ENCODE results near the gene TENM4.

Gene TENM4

DNA sequence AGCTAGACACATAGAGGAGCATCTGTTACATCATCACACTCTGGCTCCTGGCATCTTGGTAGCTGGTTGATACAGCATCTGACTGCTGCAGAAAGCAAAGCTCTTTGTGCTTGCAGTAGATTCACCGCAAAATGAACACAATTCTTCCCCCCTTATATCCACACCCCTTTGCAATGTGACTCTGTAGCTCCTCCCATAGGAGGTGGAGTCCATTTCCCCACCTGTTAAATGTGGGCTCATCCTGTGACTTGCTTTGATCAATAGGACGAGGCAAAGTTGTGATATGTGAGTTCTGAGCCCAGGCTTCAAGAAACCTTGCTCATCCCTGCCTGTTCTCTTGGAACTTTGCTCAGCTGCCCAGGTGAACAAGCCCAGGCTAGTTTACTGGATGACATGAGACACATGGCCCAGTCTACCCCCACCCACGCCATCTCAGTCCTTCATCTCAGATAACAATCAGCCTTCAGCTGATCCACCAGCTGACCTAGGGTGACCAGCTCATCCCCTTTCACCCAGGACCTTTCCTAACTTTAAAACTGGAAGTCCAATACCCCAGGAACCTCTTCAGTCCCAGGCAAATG is 272.2 kb downstream of the TENM4 start:
- no peak for DNase-seq

DNA sequence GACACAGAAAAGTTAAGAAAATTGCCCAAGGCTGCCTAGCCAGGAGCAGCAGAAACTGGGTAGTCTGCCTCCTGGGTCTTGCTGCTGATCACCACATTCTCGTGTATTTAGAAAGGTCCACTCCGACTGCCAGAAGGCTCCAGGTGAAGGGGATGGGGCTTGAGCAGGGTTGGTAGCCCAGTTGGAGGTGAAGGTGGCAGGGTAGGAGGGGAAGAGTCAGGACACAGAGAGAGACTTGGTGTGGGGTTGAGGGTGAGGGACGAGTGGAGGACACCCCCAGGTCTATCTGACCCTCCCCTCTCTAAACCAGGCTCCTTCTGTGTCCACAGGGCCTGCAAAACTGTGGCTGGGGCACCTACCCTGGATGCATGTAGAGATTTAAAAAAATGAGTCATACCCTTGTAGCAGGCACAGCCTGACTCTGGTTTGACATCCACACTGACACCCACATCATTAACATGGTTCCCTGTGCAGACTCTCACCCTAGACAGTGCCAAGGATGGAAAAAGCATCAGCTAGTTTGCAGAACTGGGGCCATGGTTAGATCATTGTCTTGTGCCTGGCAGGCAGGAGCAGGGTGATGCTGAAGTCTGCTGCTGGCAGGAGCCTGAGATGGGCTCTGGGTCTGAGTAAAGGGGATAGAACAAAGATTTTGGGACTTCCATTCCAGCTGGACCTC is 273.2 kb downstream of the TENM4 start:
- DNase-seq, result no peak

DNA sequence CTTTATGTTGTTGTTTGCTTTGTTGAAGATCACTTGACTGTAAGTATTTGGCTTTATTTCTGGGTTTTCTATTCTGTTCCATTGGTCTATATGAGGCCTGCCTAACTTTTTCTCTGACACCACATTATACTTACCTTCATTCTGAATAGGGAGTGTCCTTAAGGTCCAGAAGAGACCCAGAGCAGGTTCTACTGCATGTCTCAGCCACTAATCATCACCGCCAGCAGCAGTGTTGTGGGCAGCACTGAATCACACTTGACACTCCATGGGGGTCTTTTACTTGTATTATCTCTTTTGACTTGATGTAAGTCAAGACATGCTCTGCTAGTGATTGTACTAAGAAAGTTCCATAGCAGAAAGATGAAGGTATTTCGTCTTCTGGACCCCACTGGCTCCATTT is 274.9 kb downstream of the TENM4 start:
- DNase-seq, result no peak

- DNase-seq, result no peak
Measured at GRCh38 chr11:79160791-79161403, 279.9 kb downstream of the TENM4 start.

GRCh38 chr11:79159657-79160450 is 281.0 kb downstream of the TENM4 start:
- DNase-seq, result no peak

DNA sequence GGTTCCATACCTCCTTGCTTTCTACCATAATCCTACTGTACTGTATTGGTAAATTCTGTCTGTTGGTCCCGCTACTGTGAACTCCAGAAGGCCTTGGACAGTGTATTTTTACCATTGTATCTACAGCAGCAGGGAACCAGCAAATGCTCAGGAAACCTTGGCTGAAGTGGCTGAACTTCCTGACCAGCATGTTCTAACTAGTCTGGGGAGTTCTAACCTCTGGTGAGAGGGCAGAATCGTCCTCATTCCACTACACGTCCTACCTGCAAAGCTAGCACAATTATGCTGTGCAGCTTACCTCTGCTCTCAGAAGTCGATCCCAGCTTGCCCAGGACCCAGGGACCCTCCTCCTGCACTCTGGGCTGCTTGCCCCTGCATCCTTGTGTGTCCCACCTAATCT is 283.1 kb downstream of the TENM4 start:
- no peak for DNase-seq

DNA sequence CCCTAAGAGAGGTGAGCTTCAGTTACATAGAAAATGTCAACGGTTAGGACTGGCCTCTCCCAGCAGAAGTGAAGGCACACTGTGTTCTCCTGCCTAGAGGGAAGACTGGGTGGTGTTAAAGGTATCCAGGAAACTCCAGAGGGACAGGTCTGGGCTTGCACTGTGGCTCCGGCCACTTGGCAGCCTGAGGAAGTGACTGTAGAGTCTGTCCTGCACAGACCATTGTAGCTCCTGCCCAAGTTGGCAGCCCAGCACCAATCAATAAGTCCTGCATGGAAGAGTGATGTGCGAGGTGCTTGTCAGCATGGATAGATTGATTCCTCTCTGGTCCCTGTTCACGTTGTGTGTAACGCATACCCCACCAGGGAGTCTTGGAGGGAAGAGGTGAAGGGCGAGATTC is 284.8 kb downstream of the TENM4 start:
- DNase-seq, result no peak

DNA sequence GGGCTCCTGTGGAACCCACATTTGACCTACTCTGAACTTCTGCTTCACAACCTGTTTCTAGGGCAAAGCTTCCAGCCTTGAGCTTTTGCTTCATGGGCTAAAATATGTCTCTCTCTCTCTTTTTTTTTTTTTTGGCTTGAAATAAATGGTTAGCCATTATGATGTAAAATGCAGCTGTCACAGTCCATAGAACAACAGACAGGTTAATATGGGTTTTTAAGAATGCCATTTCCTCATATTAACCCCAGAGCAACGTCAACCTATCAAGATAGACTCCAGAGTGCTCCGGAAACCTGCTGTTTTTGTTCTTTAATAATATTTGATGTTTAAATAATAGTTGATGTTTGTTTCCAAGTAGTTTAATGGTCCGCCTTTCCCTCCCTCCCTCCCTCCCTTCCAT is 285.6 kb downstream of the TENM4 start:
- DNase-seq, result no peak

DNA sequence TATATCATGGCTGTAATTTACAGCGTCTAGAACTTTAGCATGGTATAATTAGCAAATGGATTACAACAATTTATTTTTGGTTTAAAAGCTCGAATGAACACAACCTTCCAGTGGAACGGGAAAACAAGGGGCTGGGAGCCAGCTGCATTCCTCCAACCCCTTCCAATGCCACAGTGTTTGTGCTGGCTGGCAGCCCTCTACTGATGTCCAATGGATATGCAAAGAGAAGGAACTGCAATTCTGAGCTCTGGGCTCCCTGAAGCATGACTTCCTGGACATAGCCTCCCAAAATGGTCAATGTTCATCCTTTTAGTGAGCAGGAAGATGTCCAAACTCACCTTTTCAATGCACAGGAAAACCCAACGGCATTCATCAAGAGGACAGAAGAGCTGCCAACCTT is 288.3 kb downstream of the TENM4 start:
- peak in 1 of 14 donors; percentile 12 for DNase-seq

- DNase-seq, result no peak
Measured at GRCh38 chr11:79151396-79151795, 289.4 kb downstream of the TENM4 start.

DNA sequence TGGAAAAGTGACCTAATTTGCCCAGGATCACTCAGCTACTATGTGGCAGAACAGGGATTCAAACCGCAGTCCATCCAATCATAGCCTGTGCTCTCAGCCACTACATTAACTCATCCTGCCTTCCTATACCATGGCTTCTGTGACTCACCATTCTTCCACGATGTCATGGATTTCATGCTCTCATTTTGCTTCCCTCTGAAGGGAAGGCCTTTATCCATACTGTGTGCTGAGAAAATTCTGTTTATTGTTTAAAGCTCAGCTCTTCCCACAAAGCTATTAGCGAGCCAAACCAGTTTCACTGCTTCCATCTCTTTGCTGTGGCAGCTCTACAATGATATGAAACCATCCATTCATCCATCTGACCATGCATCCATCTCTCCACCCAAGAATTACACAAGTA is 289.9 kb downstream of the TENM4 start:
- no peak for DNase-seq

DNA sequence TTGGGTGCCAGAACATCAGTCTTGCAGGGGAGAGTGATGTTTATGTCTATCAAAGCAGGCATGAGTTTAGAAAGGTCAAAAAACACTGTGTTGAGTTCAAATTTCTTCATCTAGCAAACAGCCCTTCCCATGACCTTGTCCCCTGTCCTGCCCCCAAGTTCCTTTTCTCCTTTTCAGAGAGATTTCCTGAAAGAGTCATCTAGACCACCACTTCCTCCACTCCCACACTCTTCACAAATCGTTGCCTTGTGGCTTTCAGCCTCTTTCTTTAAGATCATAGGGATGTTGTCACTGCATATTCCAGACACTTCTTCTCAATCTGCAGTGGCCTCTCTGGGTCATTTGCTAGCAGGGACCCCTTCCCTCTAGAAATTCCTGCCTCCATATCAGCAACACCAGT is 290.5 kb downstream of the TENM4 start:
- DNase-seq, result no peak

DNA sequence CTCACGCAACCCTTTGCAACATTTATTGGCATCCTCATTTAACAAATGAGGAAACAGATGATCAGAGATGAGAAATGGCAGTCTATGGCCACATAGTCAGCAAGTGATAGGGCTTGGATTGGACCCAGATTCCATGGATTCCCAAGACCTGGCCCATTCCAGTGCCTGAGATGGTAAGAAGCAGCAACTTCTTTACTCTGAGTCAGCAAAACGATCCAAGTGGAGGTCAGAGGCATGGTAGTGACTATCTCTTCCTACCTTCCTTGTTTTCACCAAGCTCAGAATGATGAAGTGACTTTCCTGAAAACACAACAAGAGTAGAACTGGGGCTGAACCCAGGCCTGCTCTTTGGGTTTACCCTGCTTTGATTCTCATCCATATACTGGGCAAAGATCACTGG is 293.1 kb downstream of the TENM4 start:
- no peak for DNase-seq

GRCh38 chr11:79147011-79147410 is 293.8 kb downstream of the TENM4 start:
- no peak for DNase-seq

DNA sequence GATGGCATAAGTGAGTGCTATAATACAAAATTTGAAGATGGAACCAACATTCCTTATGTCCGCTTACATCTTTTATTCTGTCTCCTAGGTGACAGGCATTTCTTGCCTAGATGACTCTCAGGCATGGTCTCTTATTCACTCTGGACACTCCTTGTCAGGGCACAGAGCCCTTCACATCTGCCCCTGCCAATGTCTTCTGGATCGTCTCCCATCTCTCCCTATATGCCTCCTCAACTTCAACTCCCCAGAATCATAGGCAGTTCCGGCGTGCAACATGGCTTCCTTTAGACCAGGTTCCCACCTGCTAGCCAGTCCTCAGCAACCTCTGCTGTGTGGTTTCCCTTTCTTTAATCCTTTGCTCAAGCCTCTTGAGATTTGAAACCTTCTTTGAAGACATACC is 300.9 kb downstream of the TENM4 start:
- DNase-seq, result no peak

GRCh38 chr11:79129702-79130101 is 311.1 kb downstream of the TENM4 start:
- DNase-seq, result no peak

DNA sequence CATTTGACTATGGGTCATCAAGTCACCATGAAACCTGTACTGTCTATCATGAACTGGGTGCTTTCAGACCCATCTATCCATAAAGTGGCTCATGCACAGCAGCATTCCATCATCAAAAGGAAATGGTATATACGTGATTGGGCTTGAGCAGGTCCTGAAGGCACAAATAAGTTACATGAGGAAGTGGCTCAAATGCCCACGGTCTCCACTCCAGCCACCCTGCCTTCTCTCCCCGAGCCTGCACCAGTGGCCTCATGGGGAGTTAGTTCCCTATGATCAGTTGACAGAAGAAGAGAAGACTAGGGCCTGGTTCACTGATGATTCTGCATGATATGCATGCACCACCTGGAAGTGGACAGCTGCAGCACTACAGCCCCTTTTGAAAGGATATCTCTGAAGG is 312.5 kb downstream of the TENM4 start:
- DNase-seq, result no peak

DNA sequence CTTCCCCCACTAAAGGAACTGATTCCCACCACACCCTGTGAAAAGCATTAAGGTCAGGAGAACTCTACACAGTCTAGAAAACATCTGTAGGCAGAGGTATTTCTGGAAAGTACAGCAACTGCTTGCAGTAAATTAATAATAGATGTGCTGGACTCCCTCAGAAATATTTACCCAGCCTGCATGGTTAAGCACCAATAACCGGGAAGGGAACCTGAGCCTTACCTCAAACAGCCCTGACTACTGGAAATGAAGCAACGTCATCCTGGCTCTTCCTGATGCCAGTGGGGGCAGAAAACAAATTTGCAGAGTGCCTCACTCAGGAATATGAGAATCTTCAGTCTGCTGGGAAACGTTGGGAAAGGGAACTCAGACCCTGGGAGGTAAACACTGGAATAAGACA is 318.1 kb downstream of the TENM4 start:
- DNase-seq, result no peak

GRCh38 chr11:79121351-79121750 is 319.5 kb downstream of the TENM4 start:
- DNase-seq, result peak in 2 of 14 donors; percentile 19 to 27

GRCh38 chr11:79119491-79120284 is 321.1 kb downstream of the TENM4 start:
- peak in 9 of 14 donors; percentile 14 to 57 (median 34) for DNase-seq

DNA sequence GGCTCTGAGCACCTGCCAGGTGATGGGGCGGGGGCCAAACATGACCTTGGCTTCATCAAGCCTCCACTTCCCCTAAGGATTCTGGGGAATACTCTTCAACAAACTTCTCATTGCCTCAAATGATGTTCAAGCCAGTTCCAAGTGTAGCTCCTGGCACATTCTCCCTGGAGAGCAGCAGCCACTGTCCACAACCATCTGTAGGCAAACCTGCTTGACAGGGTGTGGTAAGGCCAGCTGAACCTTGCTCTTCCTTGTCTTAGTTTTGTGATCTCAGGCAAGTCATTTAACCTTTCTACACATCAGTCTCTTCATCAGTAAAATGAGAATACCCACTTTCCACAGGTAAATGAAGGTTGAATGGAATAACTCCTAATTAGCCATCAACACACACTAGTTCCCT is 323.3 kb downstream of the TENM4 start:
- DNase-seq, result no peak

DNA sequence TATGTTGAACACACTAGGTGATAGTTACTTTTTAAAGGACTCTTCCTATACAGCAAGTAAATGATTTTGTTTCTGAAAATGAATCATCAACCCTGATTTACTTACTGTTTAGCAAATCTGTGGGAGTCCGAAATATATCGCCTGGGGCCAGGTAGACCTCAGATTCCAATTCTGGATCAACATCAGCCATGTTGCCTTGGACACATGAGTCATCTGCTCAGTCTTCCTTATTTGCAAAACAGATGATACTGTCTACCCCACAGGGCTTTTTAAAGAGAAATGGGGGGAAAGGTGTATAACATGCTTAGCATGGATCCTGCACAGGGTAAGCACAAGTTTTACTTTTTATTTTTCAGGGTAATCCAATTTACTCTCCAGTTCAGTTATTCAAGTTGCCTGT is 324.2 kb downstream of the TENM4 start:
- DNase-seq, result no peak
